SK-N-SH (cell line): ENCODE data around the gene PHF14. TPM values are rescaled to one million over a fixed set of nuclear protein-coding genes. Genes with fewer than 3 reads are reported as not detected.
A peak's percentile ranks its signal among the peaks of the same experiment; 100 is the strongest.

ENCODE experiments used
- CTCF ChIA-PET: fragments of 300-600, 350-600 bp; formaldehyde crosslinking; extraction: SDS; loops from one replicate; lab custom pipeline; 2021; lab: Yijun Ruan, JAX
- POLR2A ChIA-PET: fragments of 350-600 bp; sonication (Branson Sonifier 250); formaldehyde crosslinking; extraction: SDS; loops from one replicate; lab custom pipeline; 2020; ENCODE audit warnings: antibody characterized with exemption, inconsistent platforms; lab: Yijun Ruan, JAX
- DNase-seq: peaks from one replicate; pipeline ENCODE4 v3.0.0; 2012
- H2AFZ ChIP-seq: fragments of 200-600 bp; sonication (generic); 2 replicates; pipeline ENCODE4 v1.8.1; 2016; ENCODE audit warnings: antibody characterized with exemption, mild to moderate bottlenecking, low read depth
- H3F3A ChIP-seq: fragments of 200-600 bp; sonication (generic); replicated peaks from 2 replicates; pipeline ENCODE3; 2016; ENCODE audit warnings: antibody characterized with exemption, mild to moderate bottlenecking; ENCODE audit not compliant: insufficient read depth
- H3K27ac ChIP-seq, 2 experiments: fragments of 200-500 bp in 1 of 2; fragments of 200-600 bp in 1 of 2; sonication (Bioruptor generic) in 1 of 2; sonication (generic), shearing (Covaris generic) in 1 of 2; 2 replicates each; pipeline versions ENCODE4 v1.5.1 to v1.6.1; 2014 to 2016; ENCODE audit warnings: low read depth in 2 of 2, inconsistent platforms in 1 of 2, low read length in 1 of 2, mild to moderate bottlenecking in 1 of 2, mixed read lengths in 1 of 2
- H3K27me3 ChIP-seq: fragments of 200-600 bp; sonication (generic), shearing (Covaris generic); 2 replicates; pipeline ENCODE4 v1.6.1; 2016; ENCODE audit warnings: mixed run types; ENCODE audit not compliant: insufficient read depth
- H3K36me3 ChIP-seq, 2 experiments: fragments of 200-500 bp in 1 of 2; fragments of 200-600 bp in 1 of 2; sonication (Bioruptor generic) in 1 of 2; sonication (generic) in 1 of 2; replicated peaks in 1 of 2; 2 replicates each; pipeline versions ENCODE3 to v1.5.1; 2014 to 2016; ENCODE audit warnings: low read length in 1 of 2, mild to moderate bottlenecking in 1 of 2; ENCODE audit not compliant: insufficient read depth in 2 of 2, control insufficient read depth in 1 of 2
- H3K4me1 ChIP-seq, 2 experiments: fragments of 200-500 bp in 1 of 2; fragments of 200-600 bp in 1 of 2; sonication (Bioruptor generic) in 1 of 2; sonication (generic), shearing (Covaris generic) in 1 of 2; 2 replicates each; pipeline versions ENCODE4 v1.5.1 to v1.6.1; 2014 to 2016; ENCODE audit warnings: low read depth in 1 of 2, low read length in 1 of 2, mixed run types in 1 of 2; ENCODE audit not compliant: insufficient read depth in 2 of 2, control insufficient read depth in 1 of 2
- H3K4me2 ChIP-seq: fragments of 200-600 bp; sonication (generic), shearing (Covaris generic); 2 replicates; pipeline ENCODE4 v1.6.1; 2017; ENCODE audit warnings: mixed run types
- H3K4me3 ChIP-seq, 2 experiments: fragments of 200-500 bp in 1 of 2; fragments of 200-600 bp in 1 of 2; sonication (Bioruptor generic) in 1 of 2; sonication (generic), shearing (Covaris generic) in 1 of 2; 2 replicates each; pipeline versions ENCODE4 v1.5.1 to v1.8.1; 2014 to 2016; ENCODE audit warnings: low read depth in 2 of 2, inconsistent platforms in 1 of 2, low read length in 1 of 2, mild to moderate bottlenecking in 1 of 2, mixed read lengths in 1 of 2, moderate library complexity in 1 of 2
- H3K79me2 ChIP-seq: fragments of 200-600 bp; sonication (generic); 2 replicates; pipeline ENCODE4 v1.8.1; 2017; ENCODE audit warnings: mild to moderate bottlenecking; ENCODE audit not compliant: insufficient read depth
- H3K9ac ChIP-seq: fragments of 200-600 bp; sonication (generic); 2 replicates; pipeline ENCODE4 v1.6.1; 2017; ENCODE audit warnings: mixed run types
- H3K9me2 ChIP-seq: fragments of 200-600 bp; sonication (generic); 2 replicates; pipeline ENCODE4 v1.6.1; 2017; ENCODE audit warnings: mixed run types
- H3K9me3 ChIP-seq: fragments of 200-600 bp; sonication (generic); 2 replicates; pipeline ENCODE4 v1.6.1; 2017; ENCODE audit warnings: mixed run types, mild to moderate bottlenecking, moderate library complexity
- H4K20me1 ChIP-seq: fragments of 200-600 bp; sonication (generic); 2 replicates; pipeline ENCODE4 v1.6.1; 2017; ENCODE audit warnings: mild to moderate bottlenecking, mixed run types; ENCODE audit not compliant: insufficient read depth
- CHD2 ChIP-seq: fragments of 150-350 bp; IDR thresholded peaks from 2 replicates; pipeline ENCODE4 v1.6.1; 2018; ENCODE audit warnings: low read length; ENCODE audit not compliant: partially characterized antibody
- ELF1 ChIP-seq: IDR thresholded peaks from 2 replicates; pipeline ENCODE4 v1.4.0; 2012
- EP300 ChIP-seq, 2 experiments: IDR thresholded peaks; 2 replicates each; pipeline versions ENCODE4 v1.4.0 to v1.6.1; 2012; ENCODE audit warnings: borderline replicate concordance in 1 of 2, low read depth in 1 of 2, low read length in 1 of 2
- FOXJ3 ChIP-seq: sonication (generic); formaldehyde crosslinking; IDR thresholded peaks from 2 replicates; pipeline ENCODE4 v1.5.1; 2020; ENCODE audit warnings: mild to moderate bottlenecking, missing genetic modification reagents
- GATA2 ChIP-seq: sonication (generic); formaldehyde crosslinking; IDR thresholded peaks from 2 replicates; pipeline ENCODE4 v1.5.0; 2020; ENCODE audit warnings: mild to moderate bottlenecking, missing genetic modification reagents
- MXI1 ChIP-seq: IDR thresholded peaks from 2 replicates; pipeline ENCODE4 v1.6.1; 2012; ENCODE audit warnings: mild to moderate bottlenecking, low read depth, low read length, improper control_type of control experiment
- NFIC ChIP-seq: IDR thresholded peaks from 2 replicates; pipeline ENCODE4 v1.4.0; 2012; ENCODE audit warnings: borderline replicate concordance
- NRF1 ChIP-seq: IDR thresholded peaks from 2 replicates; pipeline ENCODE4 v1.6.1; 2012; ENCODE audit warnings: low read depth, mild to moderate bottlenecking, low read length
- RFX5 ChIP-seq: IDR thresholded peaks from 2 replicates; pipeline ENCODE4 v1.6.1; 2012; ENCODE audit warnings: mild to moderate bottlenecking, improper control_type of control experiment, low read length
- TAF1 ChIP-seq: IDR thresholded peaks from 2 replicates; pipeline ENCODE4 v1.6.1; 2012; ENCODE audit warnings: low read depth, mild to moderate bottlenecking, low read length, moderate library complexity, borderline replicate concordance
- TCF12 ChIP-seq: IDR thresholded peaks from 2 replicates; pipeline ENCODE4 v1.4.0; 2012
- whole genome bisulfite sequencing: methylation state at CpG from one replicate; pipeline ENCODE4 v1.1.6; 2017; ENCODE audit warnings: low lambda C conversion rate; 5-methylcytosine and 5-hydroxymethylcytosine counted together
- polyA plus RNA-seq, 3 experiments: library from polyadenylated mRNA; depleted of rRNA; stranded (reverse); fragments of >200 nt; gene quantifications; 2 replicates each; pipeline ENCODE4 v1.2.3, GENCODE V29; 2012

Gene PHF14
- polyA plus RNA-seq, 1 of the 3 experiments (the other 2 are of a cell fraction) = 19.2 TPM

GRCh38 chr7:11166051-11166450 lies 192.4 kb downstream of the PHF14 start:
- no peaks in the 10 kb centered on the region for H3K79me2 ChIP-seq
- POLR2A ChIA-PET = no interaction called here
- no peak overlapping the region for H3K4me3 ChIP-seq
- H3K4me1 ChIP-seq = peaks cover 0 to 20% of the 10 kb centered on the region in 2 experiments; a peak in 3 of 4 replicates
- CTCF ChIA-PET = interaction anchor here (1.1 to 1.3 kb wide), 3 partner anchors 13 to 109 kb away, joined by 3 to 4 read pairs (median 3); no protein-coding TSS in a partner anchor
- no peaks in the 10 kb centered on the region for H4K20me1 ChIP-seq
- WGBS = 90% methylated on average over 1 of the region's 1 CpG
- no peak overlapping the region for H3K27ac ChIP-seq
- TF ChIP-seq RFX5 (no peak), TCF12 (no peak), MXI1 (no peak), GATA2 (no peak), TAF1 (no peak)
- TF ChIP-seq, all 33 proteins: peak for 0
- Histone ChIP-seq H3F3A (peaks cover under 1% of the 10 kb centered on the region), H3K9me2 (no peaks in the 10 kb centered on the region), H3K9ac (no peak overlapping the region), H3K27me3 (no peaks in the 10 kb centered on the region), H3K4me2 (no peak overlapping the region), H3K36me3 (peaks cover 3 to 22% of the 10 kb centered on the region in 2 experiments), H2AFZ (no peak overlapping the region), H3K9me3 (no peaks in the 10 kb centered on the region)
- no peak for DNase-seq

- WGBS = 31% methylated on average over 1 of the region's 1 CpG
- H3K9ac ChIP-seq = no peak overlapping the region
- H3K9me3 ChIP-seq = no peaks in the 10 kb centered on the region
- no peaks in the 10 kb centered on the region for H3K9me2 ChIP-seq
- peaks cover 5% of the 10 kb centered on the region for H3F3A ChIP-seq
- no peaks in the 10 kb centered on the region for H3K79me2 ChIP-seq
- CTCF ChIA-PET = interaction anchor here (0.6 to 1.8 kb wide), 2 partner anchors 43 to 525 kb away, joined by 3 to 6 read pairs; no protein-coding TSS in a partner anchor
- TF ChIP-seq ELF1 = no peak
- peak in 1 of 2 experiments; percentile 26; a peak in 1 of 4 replicates for TF ChIP-seq EP300 (IDR thresholded peaks at IDR 0.05; ENCODE audit: borderline replicate concordance in 1 of 2, low read depth in 1 of 2, low read length in 1 of 2)
- TF ChIP-seq CHD2 = no peak
- no peaks in the 10 kb centered on the region for H3K27me3 ChIP-seq
- no peak overlapping the region for H3K4me3 ChIP-seq
- H3K27ac ChIP-seq = peak overlapping the region in 1 of 2 experiments; percentile 28; a peak in 1 of 4 replicates
- H3K4me2 ChIP-seq = no peak overlapping the region
- H3K4me1 ChIP-seq = peaks cover 6 to 29% of the 10 kb centered on the region in 2 experiments; a peak in 3 of 4 replicates
- POLR2A ChIA-PET = no interaction called here
- H4K20me1 ChIP-seq = no peaks in the 10 kb centered on the region
- no peak for DNase-seq
- H2AFZ ChIP-seq = no peak overlapping the region
- peaks cover 0 to 25% of the 10 kb centered on the region in 2 experiments for H3K36me3 ChIP-seq
Measured at GRCh38 chr7:11168650-11169170, 195.0 kb downstream of the PHF14 start.

- Histone ChIP-seq H3K9ac (no peak overlapping the region), H3K79me2 (no peaks in the 10 kb centered on the region), H3K4me1 (peaks cover 6 to 29% of the 10 kb centered on the region in 2 experiments; a peak in 3 of 4 replicates), H3K9me2 (no peaks in the 10 kb centered on the region), H2AFZ (no peak overlapping the region), H3F3A (peaks cover 5% of the 10 kb centered on the region), H3K27me3 (no peaks in the 10 kb centered on the region), H3K36me3 (peaks cover 0 to 19% of the 10 kb centered on the region in 2 experiments), H4K20me1 (no peaks in the 10 kb centered on the region), H3K4me3 (no peak overlapping the region), H3K4me2 (no peak overlapping the region), H3K9me3 (no peaks in the 10 kb centered on the region), H3K27ac (peak overlapping the region in 1 of 2 experiments; percentile 58; a peak in 2 of 4 replicates)
- no peak for TF ChIP-seq TCF12
- no peak for TF ChIP-seq NFIC
- TF ChIP-seq NRF1 = no peak
- TF ChIP-seq FOXJ3 = no peak
- WGBS = 75% methylated on average over 2 of the region's 2 CpGs
- CTCF ChIA-PET = interaction anchor here (1.8 kb wide), 1 partner anchor 42 kb away, joined by 6 read pairs; no protein-coding TSS in a partner anchor
- POLR2A ChIA-PET = no interaction called here
- no peak for DNase-seq
Measured at GRCh38 chr7:11170175-11170574, 196.5 kb downstream of the PHF14 start.
